ENCODE results near the gene HACD1.

The HACD1 gene

GRCh38 chr10:17576768-17577167 is 40.4 kb downstream of the HACD1 start:
- DNase-seq, result no peak

GRCh38 chr10:17564911-17565310 is 52.3 kb downstream of the HACD1 start:
- DNase-seq, result no peak

GRCh38 chr10:17563452-17563851 is 53.7 kb downstream of the HACD1 start:
- no peak for DNase-seq

GRCh38 chr10:17562614-17563013 is 54.6 kb downstream of the HACD1 start:
- no peak for DNase-seq

- DNase-seq, result no peak
Observed at GRCh38 chr10:17561111-17561510, 56.1 kb downstream of the HACD1 start.

- DNase-seq, result no peak
Observed at GRCh38 chr10:17557459-17557858, 59.7 kb downstream of the HACD1 start.

GRCh38 chr10:17548770-17549169 is 68.4 kb downstream of the HACD1 start:
- peak; percentile 31 for DNase-seq

- DNase-seq, result no peak
Observed at GRCh38 chr10:17548162-17548561, 69.0 kb downstream of the HACD1 start.

GRCh38 chr10:17547060-17547459 is 70.1 kb downstream of the HACD1 start:
- no peak for DNase-seq

GRCh38 chr10:17544465-17544864 is 72.7 kb downstream of the HACD1 start:
- DNase-seq, result no peak
